Adipose tissue (tissue), 3 donors: ENCODE data around the gene CDC14A. TPM values are rescaled to one million over a fixed set of nuclear protein-coding genes. Genes with fewer than 3 reads are reported as not detected.

Experiments
- H3K27ac ChIP-seq: one replicate; pipeline ENCODE4 v1.5.1; 2013; ENCODE audit warnings: low read depth, low read length
- WGBS, 3 donors: extraction: QIAGEN DNeasy Blood & Tissue Kit; methylation state at CpG; one replicate each; pipeline ENCODE4 v1.1.7; 2013; 5-methylcytosine and 5-hydroxymethylcytosine counted together
- polyA plus RNA-seq, 3 donors: library from polyadenylated mRNA; stranded (reverse); fragments of 200-250 nt; gene quantifications; one replicate each; pipeline ENCODE4 v1.2.3, GENCODE V29; 2013
- donor health status: healthy with polysubstance abuse.
- donor health status: Bipolar disorder and iron deficiency.
- donor health status: healthy.

Gene CDC14A
- polyA plus RNA-seq, 3 donors, result 1.4 to 3.0 (median 2.3) TPM

DNA sequence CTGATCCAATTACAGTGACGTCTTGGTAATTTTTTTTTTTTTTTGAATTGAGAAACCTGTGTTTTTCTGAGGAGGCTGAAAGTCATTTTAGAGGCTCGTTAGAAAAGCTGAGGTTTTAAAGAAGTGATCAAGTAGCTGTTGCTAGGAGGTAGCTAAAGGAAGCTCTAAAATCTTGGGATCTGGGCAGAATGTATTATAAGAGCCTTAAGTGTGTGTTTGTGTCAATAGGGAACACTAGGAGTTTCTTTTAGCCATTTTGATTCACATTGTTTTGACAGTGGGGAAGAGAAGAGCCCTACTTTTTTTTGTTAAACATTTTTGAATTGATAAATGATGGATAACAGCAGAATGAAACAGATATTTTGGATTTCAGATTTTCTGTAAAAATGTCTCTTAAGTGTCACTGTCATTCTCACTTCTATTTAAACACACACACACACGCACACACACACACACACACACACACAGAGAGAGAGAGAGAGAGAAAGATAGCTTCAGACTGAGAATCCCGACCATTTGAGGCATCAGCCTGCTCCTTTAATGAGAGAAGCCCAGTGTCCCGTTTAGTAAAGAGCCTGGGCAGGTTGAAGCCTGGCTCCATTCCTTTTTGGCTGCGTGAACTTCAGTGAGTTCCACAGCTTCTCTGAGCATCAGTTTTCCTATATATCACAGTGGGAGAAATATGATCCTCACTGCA is 106.5 kb downstream of the CDC14A start:
- 56 to 68% (median 66%) methylated on average over 6 of the region's 6 CpGs for WGBS, 3 donors
- H3K27ac ChIP-seq, result no peak overlapping the region

DNA sequence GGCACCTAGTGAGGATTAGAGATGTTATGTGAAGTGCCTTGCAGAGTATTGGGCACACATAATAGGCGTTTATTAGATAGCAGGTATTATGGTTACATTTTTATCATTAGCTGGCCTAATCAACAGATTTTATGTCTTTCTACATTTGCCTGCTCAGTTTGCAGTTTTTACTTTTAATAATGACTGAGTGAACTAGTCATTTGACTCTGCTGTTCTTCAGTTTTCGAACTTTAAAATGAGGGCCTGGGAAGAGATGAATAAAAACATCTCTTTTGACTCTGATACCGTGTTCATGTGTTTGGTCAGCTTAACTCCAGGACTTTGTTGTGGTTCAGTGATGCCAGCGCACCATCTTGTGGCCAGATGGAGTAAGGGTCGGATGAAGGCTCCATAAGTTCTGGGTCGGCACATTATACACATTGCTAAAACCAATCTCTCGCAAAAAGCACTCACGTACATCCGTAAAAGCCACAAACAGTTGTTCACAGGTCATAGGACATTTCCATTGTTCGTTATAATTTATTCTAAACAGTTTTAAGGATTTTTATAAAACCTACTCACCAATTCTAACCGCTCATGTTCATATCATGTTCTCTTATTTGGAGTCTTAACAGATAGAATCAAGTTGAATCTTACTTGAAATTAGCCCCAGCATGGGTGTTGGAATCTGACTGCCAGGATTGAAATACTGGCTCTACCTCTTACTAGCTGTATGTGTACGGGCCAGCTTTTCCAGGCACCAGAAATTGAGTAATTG is 107.2 kb downstream of the CDC14A start:
- no peak overlapping the region for H3K27ac ChIP-seq
- WGBS, 3 donors, result 19 to 23% (median 21%) methylated on average over 12 of the region's 12 CpGs

DNA sequence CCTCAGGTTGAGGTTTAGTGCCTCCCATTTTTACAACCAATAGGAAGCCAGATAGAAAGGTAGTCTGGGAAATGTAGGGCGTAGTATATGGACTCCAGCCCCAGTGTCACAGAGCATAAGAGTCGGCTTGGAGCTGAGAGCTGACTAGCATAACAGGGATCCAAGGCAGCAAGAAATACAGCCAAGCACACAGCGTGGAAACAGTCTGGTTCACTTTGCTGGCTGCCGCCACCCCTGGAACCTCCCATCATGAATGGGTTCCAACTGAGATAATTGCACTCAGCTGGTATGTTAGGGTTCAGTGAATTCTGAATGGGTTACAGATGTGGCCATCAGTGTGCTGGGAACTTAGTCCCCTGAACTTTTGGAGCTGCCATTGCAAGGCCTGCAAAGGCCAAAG is 108.9 kb downstream of the CDC14A start:
- no peak overlapping the region for H3K27ac ChIP-seq
- 47 to 80% (median 71%) methylated on average over 4 of the region's 4 CpGs for WGBS, 3 donors

DNA sequence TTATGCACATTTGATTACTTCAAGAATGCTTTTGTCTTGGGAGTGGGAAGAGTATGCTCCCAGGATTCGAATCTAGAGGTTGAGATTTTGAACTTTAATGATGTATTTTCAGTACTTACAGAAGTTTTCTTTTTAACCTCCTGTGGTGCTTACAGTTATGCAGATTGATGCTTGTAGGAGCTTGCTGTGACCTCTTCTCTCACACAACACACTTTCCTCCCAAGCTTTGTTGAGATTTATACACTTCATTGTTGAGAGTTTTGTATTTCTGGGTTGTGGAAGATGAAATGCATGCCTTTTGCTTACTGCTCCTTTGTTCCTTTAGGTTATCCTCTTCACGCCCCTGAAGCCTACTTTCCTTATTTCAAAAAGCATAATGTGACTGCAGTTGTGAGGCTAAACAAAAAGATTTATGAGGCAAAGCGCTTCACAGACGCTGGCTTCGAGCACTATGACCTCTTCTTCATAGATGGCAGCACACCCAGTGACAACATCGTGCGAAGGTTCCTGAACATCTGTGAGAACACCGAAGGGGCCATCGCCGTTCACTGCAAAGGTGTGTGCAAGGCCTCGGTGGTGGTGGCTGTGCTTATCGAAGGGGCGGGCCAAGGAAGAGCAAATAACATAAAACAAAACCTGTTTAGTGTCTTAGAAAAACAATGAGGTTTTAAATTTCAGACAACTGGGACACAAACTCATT is 110.2 kb downstream of the CDC14A start:
- H3K27ac ChIP-seq, result no peak overlapping the region
- WGBS, 3 donors, result 85 to 91% (median 86%) methylated on average over 13 of the region's 13 CpGs

DNA sequence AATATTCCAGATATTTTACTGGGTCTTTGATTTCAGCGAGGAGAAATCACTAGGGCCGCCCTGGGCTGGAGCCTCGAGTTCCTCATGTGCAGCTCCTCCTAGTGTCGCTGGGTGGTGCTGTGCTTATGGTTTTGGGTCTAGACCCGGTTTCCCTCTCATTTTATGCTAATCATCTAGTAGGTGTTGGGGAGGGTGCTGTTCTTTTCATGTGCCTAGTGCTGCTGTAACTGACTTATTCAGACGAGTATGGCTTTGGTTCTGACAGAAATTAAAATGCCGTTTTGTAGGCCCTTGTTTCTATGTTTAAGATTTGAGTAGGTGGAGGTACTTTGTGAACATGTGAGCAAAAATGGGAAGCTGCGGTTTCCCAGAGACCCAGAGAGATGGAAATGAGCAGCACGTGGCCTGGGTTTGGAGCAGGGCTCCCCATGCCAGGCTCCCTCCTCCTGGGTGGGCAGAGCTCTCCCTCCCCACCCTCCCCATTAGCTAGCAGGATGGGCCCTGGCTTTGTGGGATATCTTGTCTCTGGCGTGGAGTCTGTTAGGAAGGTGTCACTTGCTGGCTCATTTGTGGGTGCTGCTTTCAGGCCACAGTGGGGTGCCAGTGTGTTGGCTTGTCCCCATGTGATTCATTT is 111.6 kb downstream of the CDC14A start:
- WGBS, 3 donors, result 28 to 42% (median 29%) methylated on average over 10 of the region's 10 CpGs

DNA sequence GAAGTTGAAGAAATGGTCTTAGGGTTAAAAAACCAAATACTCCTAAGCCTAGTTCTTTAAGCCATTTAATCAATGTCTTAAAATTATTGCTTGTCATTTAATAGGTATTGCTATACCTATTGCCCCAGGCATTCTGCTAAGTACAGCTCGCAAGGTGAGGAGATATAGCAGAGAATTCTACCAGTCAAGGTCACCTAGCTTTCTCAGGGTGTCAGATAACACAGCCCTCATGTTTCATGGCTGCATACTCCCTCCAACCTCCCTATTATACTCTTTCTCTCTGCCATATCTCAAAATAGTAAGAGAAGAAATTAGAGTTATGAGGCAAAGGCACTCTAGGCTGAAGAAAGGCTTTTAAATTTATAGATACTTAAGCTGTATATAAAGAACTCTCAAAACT is 117.3 kb downstream of the CDC14A start:
- no peak overlapping the region for H3K27ac ChIP-seq
- 46 to 100% (median 100%) methylated on average over 1 of the region's 1 CpG for WGBS, 3 donors

More for the DNA sequence above, 111.6 kb downstream of the CDC14A start:
- H3K27ac ChIP-seq, result no peak overlapping the region

DNA sequence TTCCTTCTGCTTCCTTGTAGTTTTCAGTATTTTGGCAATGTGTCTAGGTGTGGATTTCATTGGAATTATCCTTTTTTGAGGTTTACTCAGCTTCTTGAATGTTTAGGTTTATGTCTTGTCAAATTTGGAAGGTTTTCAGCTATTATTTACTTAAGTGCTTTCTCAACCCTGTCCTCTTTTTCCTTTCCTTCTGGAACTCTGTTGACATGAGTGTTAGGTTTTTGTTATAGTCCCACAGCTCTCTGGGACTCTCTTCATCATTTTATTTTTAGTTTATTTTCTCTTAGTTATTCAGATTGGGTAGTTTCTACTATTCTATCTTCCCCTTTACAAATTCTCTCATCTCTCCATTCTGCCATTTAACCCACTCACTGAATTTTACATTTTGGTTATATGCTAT is 122.5 kb downstream of the CDC14A start:
- H3K27ac ChIP-seq, result no peak overlapping the region

DNA sequence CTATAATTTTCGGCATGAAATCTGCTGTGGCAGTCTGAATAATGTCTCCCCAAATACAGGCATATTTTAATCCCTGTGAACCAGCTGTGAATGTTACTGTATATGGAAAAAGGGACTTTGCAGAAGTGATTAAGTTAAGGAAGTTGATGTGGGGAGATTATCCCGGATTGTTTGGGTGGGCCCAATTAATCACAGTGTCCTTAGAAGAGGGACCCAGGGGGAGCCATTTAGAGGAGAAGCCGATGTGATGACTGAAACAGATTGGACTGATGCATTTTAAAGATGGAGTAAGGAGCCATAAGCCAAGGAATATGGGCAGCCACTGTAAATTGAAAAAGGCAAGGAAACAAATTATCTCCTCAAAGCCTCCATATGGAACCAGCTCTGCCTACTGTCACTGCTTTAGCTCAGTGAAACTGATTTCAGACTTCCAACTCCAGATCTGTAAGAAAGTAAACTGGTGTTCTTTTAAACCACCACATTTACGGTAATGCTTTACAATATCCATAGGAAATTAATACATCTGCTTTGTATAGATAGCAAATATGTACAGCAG is 124.5 kb downstream of the CDC14A start:
- WGBS, 3 donors, result 87 to 92% (median 89%) methylated on average over 4 of the region's 4 CpGs

DNA sequence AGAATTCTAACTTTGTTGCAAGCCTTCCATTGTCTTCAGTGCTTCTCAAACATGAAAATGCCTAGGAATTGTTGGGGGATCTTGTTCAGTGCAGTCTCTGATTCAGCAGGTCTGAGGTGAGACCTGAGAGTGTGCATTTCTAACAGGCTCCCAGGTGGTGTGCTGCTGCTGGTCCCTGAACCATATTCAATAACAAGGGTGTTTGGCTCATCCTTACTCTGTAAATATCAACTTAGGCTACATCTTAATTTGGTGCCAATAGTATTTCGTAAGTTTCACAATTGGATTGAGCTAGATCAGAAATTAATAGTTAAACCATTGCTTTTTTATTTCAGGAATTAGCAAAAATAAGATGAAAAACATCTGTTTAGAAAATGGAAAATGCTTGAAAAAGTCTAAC is 126.5 kb downstream of the CDC14A start:
- no peak overlapping the region for H3K27ac ChIP-seq
- 75 to 95% (median 86%) methylated on average over 1 of the region's 1 CpG for WGBS, 3 donors

More for the DNA sequence above, 124.5 kb downstream of the CDC14A start:
- no peak overlapping the region for H3K27ac ChIP-seq

DNA sequence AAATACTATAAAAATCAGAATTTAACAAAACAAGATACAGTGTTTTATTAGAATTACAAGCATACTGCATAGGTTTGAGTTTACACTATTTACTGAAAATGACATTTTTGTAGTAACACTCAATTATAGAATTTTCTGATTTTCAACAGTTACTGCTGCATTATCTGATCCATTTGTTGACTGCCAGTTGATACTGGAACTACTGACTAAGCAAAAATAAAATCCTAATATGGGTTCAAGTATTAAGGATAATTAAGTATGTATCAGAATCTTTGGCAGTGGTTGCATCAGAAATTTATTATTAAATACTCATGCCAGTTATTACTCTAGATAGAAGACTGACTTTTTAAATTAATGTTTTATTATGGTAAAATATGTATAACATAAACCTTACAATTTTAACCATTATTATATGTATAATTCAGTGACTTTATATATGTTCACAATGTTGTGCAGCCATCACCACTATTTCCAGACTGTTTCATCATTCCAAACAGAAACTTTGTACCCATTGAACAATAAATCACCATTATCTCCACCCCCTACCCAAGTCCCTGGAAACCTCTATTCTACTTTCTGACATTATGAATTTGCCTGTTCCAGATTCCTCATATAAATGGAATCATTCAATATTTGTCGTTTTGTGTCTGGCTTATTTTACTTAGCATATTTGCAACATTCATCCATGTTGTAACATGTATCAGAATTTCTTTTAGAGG is 127.5 kb downstream of the CDC14A start:
- 90 to 95% (median 94%) methylated on average over 1 of the region's 1 CpG for WGBS, 3 donors
- no peak overlapping the region for H3K27ac ChIP-seq

DNA sequence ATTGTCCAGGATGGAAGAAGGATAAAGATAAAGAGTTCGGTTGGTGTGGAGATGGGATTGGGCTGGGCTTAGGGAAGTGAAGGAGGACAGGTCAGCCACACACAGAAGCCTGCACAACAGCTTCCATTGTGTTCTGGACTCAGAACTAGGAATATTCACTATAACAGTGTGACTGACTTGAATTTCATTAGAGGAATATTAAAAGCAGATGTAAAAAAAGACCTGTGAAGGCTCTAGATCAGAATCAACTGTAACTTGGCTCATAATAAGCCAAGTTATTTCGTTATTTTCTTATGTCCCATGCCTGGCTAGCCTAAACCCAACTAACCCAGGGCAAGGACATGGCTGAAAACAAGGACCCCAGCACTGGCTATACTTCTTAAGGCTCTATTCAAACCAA is 129.0 kb downstream of the CDC14A start:
- WGBS, 3 donors, result 85 to 90% (median 87%) methylated on average over 2 of the region's 2 CpGs
- H3K27ac ChIP-seq, result no peak overlapping the region

DNA sequence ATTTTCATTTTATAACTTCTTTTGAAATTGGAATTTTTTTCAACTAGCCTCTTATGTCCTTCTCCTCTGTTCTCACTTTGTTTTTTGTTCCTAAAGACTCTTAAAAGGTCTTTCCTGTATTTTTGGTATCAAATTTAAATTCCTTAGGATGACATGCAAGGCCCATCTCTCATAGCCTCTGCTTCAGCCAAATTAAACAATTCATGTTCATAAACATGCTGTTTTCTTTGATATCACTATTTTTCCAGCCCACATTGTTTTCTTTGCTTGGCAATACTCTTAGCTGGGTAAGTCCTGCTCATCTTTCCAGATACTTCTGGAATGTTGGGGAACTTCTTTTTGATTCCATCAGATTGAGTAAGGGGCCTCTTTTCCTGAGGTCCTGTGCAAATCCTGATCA is 129.9 kb downstream of the CDC14A start:
- H3K27ac ChIP-seq, result no peak overlapping the region

DNA sequence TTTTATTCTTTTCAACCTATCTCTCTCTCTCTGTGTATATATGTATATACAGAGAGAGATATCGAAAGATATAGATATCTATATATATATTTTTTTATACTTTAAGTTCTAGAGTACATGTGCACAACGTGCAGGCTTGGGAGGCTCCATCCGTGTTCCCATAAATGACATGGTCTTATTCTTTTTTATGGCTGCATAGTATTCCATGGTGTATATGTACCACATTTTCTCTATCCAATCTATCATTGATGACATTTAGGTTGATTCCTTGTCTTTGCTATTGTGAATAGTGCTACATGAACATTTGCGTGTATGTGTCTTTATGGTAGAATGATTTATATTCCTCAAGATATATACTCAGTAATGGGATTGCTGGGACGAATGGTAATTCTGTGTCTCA is 130.4 kb downstream of the CDC14A start:
- WGBS, 3 donors, result 96 to 99% (median 96%) methylated on average over 5 of the region's 5 CpGs

DNA sequence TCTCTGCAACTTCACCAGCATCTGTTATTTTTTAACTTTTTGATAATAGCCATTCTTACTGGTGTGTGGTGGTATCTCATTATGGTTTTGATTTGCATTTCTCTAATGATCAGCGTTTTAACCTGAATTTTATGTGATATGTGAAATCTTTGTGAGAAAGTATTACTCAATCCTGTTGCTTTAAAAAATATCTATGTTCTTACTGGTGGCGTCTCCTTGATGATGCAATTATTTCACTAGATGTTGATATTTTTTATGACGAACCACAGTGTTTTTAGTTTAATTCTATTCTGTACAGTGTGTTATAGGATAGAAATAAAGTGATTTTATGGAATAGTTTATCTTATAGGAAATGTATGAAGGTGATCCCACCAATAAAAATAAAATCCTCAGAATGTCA is 130.9 kb downstream of the CDC14A start:
- H3K27ac ChIP-seq, result no peak overlapping the region
- WGBS, 3 donors, result 59 to 91% (median 60%) methylated on average over 3 of the region's 3 CpGs

More for the DNA sequence above, 130.4 kb downstream of the CDC14A start:
- no peak overlapping the region for H3K27ac ChIP-seq

DNA sequence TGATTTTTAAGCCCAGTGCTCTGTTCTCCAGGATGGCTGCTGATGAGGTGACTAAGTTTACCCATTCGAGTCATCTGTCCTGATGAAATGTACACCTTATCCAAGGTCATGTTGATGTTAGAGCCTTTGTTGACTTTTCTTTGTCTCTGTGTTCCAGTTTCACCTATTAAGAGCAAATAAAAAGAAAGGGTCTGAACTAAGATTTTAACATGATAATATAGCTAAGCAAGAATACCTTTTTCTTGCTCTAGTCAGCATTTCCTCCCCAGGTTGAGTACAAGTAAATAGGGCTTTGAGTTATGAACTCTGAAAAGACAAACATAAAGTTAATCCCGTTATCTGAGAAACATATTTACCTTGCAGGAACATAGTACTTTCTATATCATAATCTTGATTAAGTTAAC is 133.6 kb downstream of the CDC14A start:
- WGBS, 3 donors, result 47 to 95% (median 91%) methylated on average over 2 of the region's 2 CpGs

DNA sequence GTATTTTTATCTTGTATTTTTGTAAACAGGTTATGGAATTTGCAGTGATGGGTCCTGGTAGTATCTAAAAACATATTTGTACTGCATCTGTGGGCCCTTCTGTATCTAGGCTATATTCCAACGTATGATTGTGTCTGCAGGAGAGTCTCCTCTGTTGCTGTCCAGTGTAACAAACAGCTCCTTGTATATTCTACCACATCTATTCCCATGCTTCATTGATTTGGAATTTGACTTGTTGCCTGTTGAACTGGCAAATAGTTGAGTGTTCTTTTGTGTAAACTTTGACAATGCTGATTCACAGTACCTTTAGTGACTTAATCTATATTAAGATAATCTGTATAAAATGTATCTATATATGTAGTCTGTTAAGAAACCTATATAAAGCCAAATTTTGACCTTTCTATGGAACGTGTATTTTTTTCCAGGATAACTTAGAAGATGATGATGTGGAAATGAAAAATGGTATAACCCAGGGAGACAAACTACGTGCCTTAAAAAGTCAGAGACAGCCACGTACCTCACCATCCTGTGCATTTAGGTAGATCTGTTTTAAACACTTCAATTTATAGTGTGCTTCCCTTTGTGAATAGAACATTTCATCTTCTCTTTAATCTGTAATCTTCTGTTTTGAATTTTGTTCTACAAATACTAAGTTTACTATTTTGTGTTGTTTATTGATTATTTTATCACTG is 142.2 kb downstream of the CDC14A start:
- no peak overlapping the region for H3K27ac ChIP-seq
- WGBS, 3 donors, result 90 to 97% (median 95%) methylated on average over 4 of the region's 4 CpGs

More for the DNA sequence above, 133.6 kb downstream of the CDC14A start:
- H3K27ac ChIP-seq, result no peak overlapping the region

DNA sequence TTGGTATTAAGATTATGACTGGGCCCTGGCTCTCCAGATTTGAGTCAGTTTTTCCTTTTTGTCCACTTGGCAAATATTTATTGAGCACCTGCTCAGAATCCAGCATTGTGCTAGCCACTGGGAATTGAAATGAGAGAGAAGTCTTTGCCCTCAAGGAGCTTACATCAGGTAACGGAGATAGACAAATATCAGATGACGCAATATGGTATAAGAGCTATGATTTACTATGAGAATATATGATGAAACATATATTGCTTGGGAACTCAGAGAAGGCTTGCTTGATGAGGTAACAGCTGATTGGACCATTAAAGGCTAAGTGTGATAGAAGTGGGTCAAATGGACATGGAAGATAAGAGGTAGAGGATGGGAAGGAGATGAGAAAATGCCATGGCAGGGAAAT is 144.6 kb downstream of the CDC14A start:
- 89 to 99% (median 89%) methylated on average over 2 of the region's 2 CpGs for WGBS, 3 donors
- no peak overlapping the region for H3K27ac ChIP-seq

DNA sequence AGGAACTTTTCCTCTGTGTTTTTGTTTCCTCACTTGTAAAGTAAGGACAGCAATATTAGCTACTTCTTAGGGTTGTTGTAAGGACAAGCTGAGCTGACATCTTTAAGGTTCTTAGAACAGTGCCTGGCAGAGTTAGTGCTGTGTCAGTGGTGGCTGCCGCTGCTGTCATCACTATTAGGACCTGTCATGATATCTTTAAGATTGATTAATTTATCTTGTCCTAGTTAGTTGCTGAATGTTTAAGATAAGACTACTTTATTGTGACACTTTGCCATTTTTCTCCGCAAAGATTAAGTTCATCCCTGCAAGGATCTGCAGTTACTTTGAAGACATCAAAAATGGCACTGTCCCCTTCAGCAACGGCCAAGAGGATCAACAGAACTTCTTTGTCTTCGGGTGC is 145.5 kb downstream of the CDC14A start:
- 93 to 96% (median 93%) methylated on average over 4 of the region's 4 CpGs for WGBS, 3 donors
- no peak overlapping the region for H3K27ac ChIP-seq
